Heart left ventricle (tissue), 16 donors: Measurements from ENCODE around the gene SCO1. TPM values are rescaled to one million over a fixed set of nuclear protein-coding genes. Genes with fewer than 3 reads are reported as not detected.

Experiments used
- ATAC-seq, 4 donors: fragments of 200-7000 bp; cut with Tn5 transposase; one replicate each; pipeline ENCODE4 v1.9.1; 2020 to 2022; ENCODE audit warnings: moderate library complexity in 4 of 4, mild to moderate bottlenecking in 3 of 4, moderate number of reproducible peaks in 1 of 4
- DNase-seq, 5 donors: peaks; one replicate each; pipeline ENCODE4 v3.0.0-alpha.2; 2020
- H3K27ac ChIP-seq, 12 donors: fragments of 200-600 bp; sonication (generic) in 4 of 12; one replicate each; pipeline versions ENCODE4 v1.5.0 to v1.8.0; 2016 to 2022; ENCODE audit warnings: mild to moderate bottlenecking in 2 of 12
- H3K27me3 ChIP-seq, 9 donors: fragments of 200-600 bp; sonication (generic) in 2 of 9; one replicate each; pipeline versions ENCODE4 v1.5.1 to v1.8.0; 2016 to 2022; ENCODE audit warnings: mild to moderate bottlenecking in 3 of 9
- H3K36me3 ChIP-seq, 9 donors: fragments of 200-600 bp; sonication (generic) in 2 of 9; one replicate each; pipeline versions ENCODE4 v1.5.0 to v1.8.0; 2018 to 2022; ENCODE audit warnings: mild to moderate bottlenecking in 2 of 9
- H3K4me1 ChIP-seq, 12 donors: fragments of 200-600 bp; sonication (generic) in 4 of 12; one replicate each; pipeline versions ENCODE4 v1.5.0 to v1.8.0; 2016 to 2022; ENCODE audit warnings: mild to moderate bottlenecking in 3 of 12
- H3K4me3 ChIP-seq, 12 donors: fragments of 200-600 bp; sonication (generic) in 4 of 12; one replicate each; pipeline versions ENCODE4 v1.5.0 to v1.8.0; 2017 to 2022; ENCODE audit warnings: mild to moderate bottlenecking in 9 of 12, moderate library complexity in 4 of 12
- H3K9me3 ChIP-seq, 12 donors: fragments of 200-600 bp; sonication (generic) in 4 of 12; one replicate each; pipeline versions ENCODE4 v1.5.0 to v1.8.0; 2016 to 2022; ENCODE audit warnings: mild to moderate bottlenecking in 1 of 12
- CTCF ChIP-seq, 12 donors: fragments of 200-600 bp; sonication (generic) in 4 of 12; IDR thresholded peaks; one replicate each; pipeline versions ENCODE4 v1.5.0 to v1.8.0; 2018 to 2022; ENCODE audit warnings: antibody characterized with exemption in 12 of 12, mild to moderate bottlenecking in 5 of 12
- POLR2A ChIP-seq, 2 donors: fragments of 450-650 bp; IDR thresholded peaks; one replicate each; pipeline ENCODE4 v1.6.1; 2017; ENCODE audit warnings: antibody characterized with exemption in 2 of 2, mild to moderate bottlenecking in 2 of 2, moderate library complexity in 2 of 2
- whole genome bisulfite sequencing, 4 donors: extraction: QIAGEN DNeasy Blood & Tissue Kit in 2 of 4; methylation state at CpG; one replicate each; pipeline versions ENCODE4 v1.1.5 to v1.1.7; 2013 to 2018; 5-methylcytosine and 5-hydroxymethylcytosine counted together
- intact Hi-C, 10 donors: fragments of 100-400 bp; cut with DNase I; formaldehyde crosslinking; loops; one replicate each; pipeline versions ENCODE4 v1.11.1 to v1.14.2; 2022
- polyA plus RNA-seq, 2 donors: library from polyadenylated mRNA; stranded (reverse); fragments of 200-250 nt; gene quantifications; one replicate each; pipeline ENCODE4 v1.2.3, GENCODE V29; 2013
- total RNA-seq, 9 donors: library from RNA; depleted of rRNA in 2 of 9; stranded (reverse); fragments of >200 nt in 2 of 9; fragmentation: NEBNext Ultra II Directional in 3 of 9; extraction: Animal tissue kit (Norgen Biotek cat#: 25700) in 3 of 9; gene quantifications; one replicate each; pipeline versions ENCODE4 v1.1.0 to v1.2.4, GENCODE V29; 2016 to 2023
- donor health status: ischemic (EF 13 %, LVEDD 7.1; RV severe dilation, severe dysfunction).
- donor health status: healthy with polysubstance abuse.
- donor health status: DM: no; HTN: yes; CAD: no.
- donor health status: DM: no; HTN: no; CAD: no.
- donor health status: ischemic (EF 25% LVEDD 6.9; RV normal size, moderate dysfunction).
- donor health status: ischemic (EF 25% LVEDD 5.7; RV mildly dilated, moderate dysfunction).
- donor health status: healthy.
- donor health status: DM: yes; HTN: yes; CAD: no.
- donor health status: ischemic (EF 35%, LVEDD 5.7; RV mildly dilated, moderate dysfunction).
- donor health status: nonischemic (EF 11% LVEDD 7.7; RV severe dilation, severe dysfunction).
- donor health status: DM: yes; HTN: yes; CAD: no.
- donor health status: PGD.
- donor health status: ischemic (EF 29% LVEDD 5.4; RV normal size, mild dysfunction).
- donor health status: nonischemic (EF 23%, LVEDD 6.1; RV moderate dilation, normal function).

SCO1 gene
- total and polyA plus RNA-seq, 11 donors, result 9.2 to 53.4 (median 31.4) TPM

DNA sequence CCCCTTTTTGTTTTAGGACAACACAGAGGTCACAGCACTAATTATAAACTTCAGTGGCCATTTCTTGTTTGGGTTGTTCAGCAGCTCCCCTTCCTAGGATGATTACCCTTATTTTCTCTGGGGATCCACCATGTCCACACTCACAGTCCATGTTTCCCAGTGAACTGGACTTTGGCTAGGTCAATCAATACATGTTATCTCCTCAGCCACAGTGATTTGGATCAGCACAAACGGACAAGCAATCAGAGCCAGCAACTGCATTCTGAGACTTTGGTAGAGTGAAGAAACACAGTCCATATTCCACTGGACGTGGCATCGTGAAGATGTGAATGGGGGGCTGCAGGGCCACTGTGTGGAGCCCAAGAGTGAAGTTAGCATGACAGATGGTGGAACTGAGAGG, 27.9 kb upstream of the SCO1 start:
- DNase-seq (no peak), ATAC-seq (no peak)
- intact Hi-C loops, result no loop called here
- no peak for TF ChIP-seq POLR2A (IDR thresholded peaks at IDR 0.05)
- TF ChIP-seq CTCF (IDR thresholded peaks at IDR 0.05), result no peak
- 84 to 93% (median 89%) methylated on average over 3 of the region's 3 CpGs for WGBS, 4 donors
- Histone ChIP-seq H3K4me3 (no peak overlapping the region), H3K9me3 (no peaks in the 10 kb centered on the region), H3K4me1 (peaks cover 0 to 6% (median 1%) of the 10 kb centered on the region in 12 donors), H3K36me3 (peaks cover 0 to 57% (median 22%) of the 10 kb centered on the region in 9 donors), H3K27ac (no peak overlapping the region), H3K27me3 (no peaks in the 10 kb centered on the region)

- TF ChIP-seq POLR2A (IDR thresholded peaks at IDR 0.05), result no peak
- TF ChIP-seq CTCF (IDR thresholded peaks at IDR 0.05), result no peak
- Histone ChIP-seq H3K4me1 (peaks cover 0 to 6% (median 0%) of the 10 kb centered on the region in 12 donors), H3K27me3 (no peaks in the 10 kb centered on the region), H3K27ac (no peak overlapping the region), H3K9me3 (no peaks in the 10 kb centered on the region), H3K36me3 (peaks cover 0 to 62% (median 22%) of the 10 kb centered on the region in 9 donors), H3K4me3 (no peak overlapping the region)
- intact Hi-C loops, result no loop called here
- DNase-seq (no peak), ATAC-seq (no peak)
- 86 to 89% (median 88%) methylated on average over 11 of the region's 11 CpGs for WGBS, 4 donors
Observed at GRCh38 chr17:10724546-10725195, 27.3 kb upstream of the SCO1 start.

DNA sequence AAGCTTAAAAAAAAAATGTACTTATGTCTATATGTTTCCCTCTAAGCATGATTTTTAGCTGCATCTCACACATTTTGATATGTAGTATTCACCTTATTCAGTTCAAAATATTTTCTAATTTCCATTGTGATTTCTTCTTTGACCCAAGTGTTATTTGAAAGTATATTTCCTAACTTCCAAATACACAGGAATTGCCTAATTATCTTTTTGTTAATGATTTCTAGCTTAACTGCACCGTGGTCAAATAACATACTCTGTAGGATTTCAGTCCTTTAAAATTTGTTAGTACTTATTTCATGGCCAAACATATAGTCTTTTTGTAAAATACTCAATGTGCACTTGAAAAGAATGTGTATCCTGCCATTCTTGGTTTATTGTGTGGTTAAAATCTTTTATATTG, 21.2 kb upstream of the SCO1 start:
- Histone ChIP-seq H3K9me3 (no peaks in the 10 kb centered on the region), H3K27ac (no peak overlapping the region), H3K27me3 (no peaks in the 10 kb centered on the region), H3K4me1 (no peaks in the 10 kb centered on the region), H3K4me3 (no peak overlapping the region), H3K36me3 (peaks cover 0 to 71% (median 10%) of the 10 kb centered on the region in 9 donors)
- DNase-seq, result no peak
- no peak for ATAC-seq
- WGBS, 4 donors, result 48 to 95% (median 53%) methylated on average over 1 of the region's 1 CpG
- TF ChIP-seq CTCF (IDR thresholded peaks at IDR 0.05) (no peak), POLR2A (IDR thresholded peaks at IDR 0.05) (no peak)
- intact Hi-C loops, result no loop called here

DNA sequence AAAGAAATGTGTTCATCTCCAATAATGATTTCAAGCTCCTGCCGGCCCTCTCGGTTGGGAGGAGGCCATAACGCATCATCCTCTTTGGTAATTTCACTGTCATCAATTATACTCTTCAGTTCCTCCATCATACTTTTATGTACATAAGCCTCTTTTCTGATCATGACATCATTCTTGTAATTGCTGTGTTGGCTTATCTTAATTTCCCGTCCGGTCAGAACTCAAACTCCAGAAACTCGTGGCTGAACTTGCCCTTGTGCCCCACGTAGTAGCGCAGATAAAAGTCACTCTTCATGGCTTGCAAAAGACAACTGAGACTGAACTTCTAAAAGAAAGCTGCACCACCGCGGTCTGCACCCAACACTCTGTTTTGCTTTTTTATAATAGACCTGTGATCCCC, 18.9 kb upstream of the SCO1 start:
- ATAC-seq (no peak), DNase-seq (no peak)
- Histone ChIP-seq H3K4me3 (no peak overlapping the region), H3K27me3 (no peaks in the 10 kb centered on the region), H3K9me3 (no peaks in the 10 kb centered on the region), H3K27ac (no peak overlapping the region), H3K4me1 (no peaks in the 10 kb centered on the region), H3K36me3 (peaks cover 0 to 72% (median 24%) of the 10 kb centered on the region in 9 donors)
- TF ChIP-seq CTCF (IDR thresholded peaks at IDR 0.05), result no peak
- TF ChIP-seq POLR2A (IDR thresholded peaks at IDR 0.05), result no peak
- WGBS, 4 donors, result 83 to 87% (median 84%) methylated on average over 10 of the region's 10 CpGs
- intact Hi-C loops, result no loop called here
